OCI-LY3 (cell line): Measurements from ENCODE around the gene SYNE3.

Experiments used
- EZH2phosphoT487 ChIP-seq: fragments of 200-600 bp; shearing (Covaris generic); IDR thresholded peaks from 2 replicates; pipeline ENCODE4 v1.6.1; 2018; ENCODE audit warnings: antibody characterized with exemption, mixed run types, low read depth
- TF ChIP-seq, protein P1 (sequence below): fragments of 200-600, 300-600 bp; sonication (generic); IDR thresholded peaks from 2 replicates; pipeline ENCODE4 v1.5.1; 2014; ENCODE audit warnings: antibody characterized with exemption, low read length, low read depth

DNA sequence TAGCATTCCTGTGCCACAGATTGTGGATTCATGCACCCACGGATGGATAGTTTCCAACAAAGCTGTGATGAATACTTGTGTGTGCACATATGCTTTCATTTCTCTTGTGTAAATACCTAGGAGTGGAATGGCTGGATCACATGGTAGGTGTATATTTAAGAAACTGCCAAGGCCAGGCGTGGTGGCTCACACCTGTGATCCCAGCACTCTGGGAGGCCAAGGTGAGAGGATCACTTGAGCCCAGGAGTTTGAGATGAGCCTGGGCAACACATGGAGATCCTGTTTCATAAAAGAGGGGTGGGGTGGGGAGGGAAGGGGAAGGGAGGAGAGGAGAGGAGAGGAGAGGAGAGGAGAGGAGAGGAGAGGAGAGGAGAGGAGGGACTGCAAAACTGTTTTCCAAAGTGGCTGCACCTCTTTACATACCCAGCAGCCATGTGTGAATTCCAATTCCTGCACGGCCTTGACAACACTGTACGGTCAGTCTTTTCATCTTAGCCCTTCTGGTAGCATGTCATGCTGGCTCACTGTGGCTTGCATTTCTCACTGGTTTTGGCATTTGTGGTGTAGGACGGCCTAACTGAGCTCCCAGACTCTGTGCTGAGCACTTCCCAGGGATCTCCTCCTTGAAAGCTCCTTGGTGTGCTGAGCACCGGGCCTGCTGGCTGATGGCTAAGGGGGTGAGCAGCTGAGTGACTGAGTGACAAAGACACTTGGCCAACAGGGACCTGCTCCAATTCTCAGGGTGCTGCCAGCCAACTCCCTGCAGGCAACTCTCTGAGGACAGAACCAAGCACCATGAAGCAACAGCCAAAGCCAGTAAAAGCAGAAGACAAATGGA is 27.9 kb downstream of the SYNE3 start:
- TF ChIP-seq, protein P1, sequence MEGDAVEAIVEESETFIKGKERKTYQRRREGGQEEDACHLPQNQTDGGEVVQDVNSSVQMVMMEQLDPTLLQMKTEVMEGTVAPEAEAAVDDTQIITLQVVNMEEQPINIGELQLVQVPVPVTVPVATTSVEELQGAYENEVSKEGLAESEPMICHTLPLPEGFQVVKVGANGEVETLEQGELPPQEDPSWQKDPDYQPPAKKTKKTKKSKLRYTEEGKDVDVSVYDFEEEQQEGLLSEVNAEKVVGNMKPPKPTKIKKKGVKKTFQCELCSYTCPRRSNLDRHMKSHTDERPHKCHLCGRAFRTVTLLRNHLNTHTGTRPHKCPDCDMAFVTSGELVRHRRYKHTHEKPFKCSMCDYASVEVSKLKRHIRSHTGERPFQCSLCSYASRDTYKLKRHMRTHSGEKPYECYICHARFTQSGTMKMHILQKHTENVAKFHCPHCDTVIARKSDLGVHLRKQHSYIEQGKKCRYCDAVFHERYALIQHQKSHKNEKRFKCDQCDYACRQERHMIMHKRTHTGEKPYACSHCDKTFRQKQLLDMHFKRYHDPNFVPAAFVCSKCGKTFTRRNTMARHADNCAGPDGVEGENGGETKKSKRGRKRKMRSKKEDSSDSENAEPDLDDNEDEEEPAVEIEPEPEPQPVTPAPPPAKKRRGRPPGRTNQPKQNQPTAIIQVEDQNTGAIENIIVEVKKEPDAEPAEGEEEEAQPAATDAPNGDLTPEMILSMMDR = no peak
- no peak for TF ChIP-seq EZH2phosphoT487
